HUES48 (cell line): ENCODE results near the gene RBM38.
"Not testable (repeated sequence)": the region's sequence is repeated elsewhere in the genome, so short reads cannot be mapped to it uniquely, and the experiment has no call there.

Experiments used
- H3K27ac ChIP-seq: one replicate; pipeline ENCODE4 v1.7.0; 2013; ENCODE audit warnings: low read depth, low read length, inconsistent platforms
- H3K27me3 ChIP-seq: 2 replicates; pipeline ENCODE4 v1.6.1; 2013; ENCODE audit warnings: mild to moderate bottlenecking, low read length; ENCODE audit not compliant: control insufficient read depth, insufficient read depth
- H3K36me3 ChIP-seq: 2 replicates; pipeline ENCODE4 v1.6.1; 2013; ENCODE audit warnings: low read length; ENCODE audit not compliant: control insufficient read depth, insufficient read depth
- H3K4me1 ChIP-seq: 2 replicates; pipeline ENCODE4 v1.6.1; 2013; ENCODE audit warnings: mild to moderate bottlenecking, low read length; ENCODE audit not compliant: control insufficient read depth, insufficient read depth
- H3K4me3 ChIP-seq: 2 replicates; pipeline ENCODE4 v1.5.1; 2013; ENCODE audit warnings: mild to moderate bottlenecking, low read depth, low read length
- H3K9ac ChIP-seq: 2 replicates; pipeline ENCODE4 v1.6.1; 2013; ENCODE audit warnings: mild to moderate bottlenecking, low read depth, low read length, moderate library complexity
- H3K9me3 ChIP-seq: 2 replicates; pipeline ENCODE4 v1.6.1; 2013; ENCODE audit warnings: low read length; ENCODE audit not compliant: control insufficient read depth, insufficient read depth

RBM38 gene

DNA sequence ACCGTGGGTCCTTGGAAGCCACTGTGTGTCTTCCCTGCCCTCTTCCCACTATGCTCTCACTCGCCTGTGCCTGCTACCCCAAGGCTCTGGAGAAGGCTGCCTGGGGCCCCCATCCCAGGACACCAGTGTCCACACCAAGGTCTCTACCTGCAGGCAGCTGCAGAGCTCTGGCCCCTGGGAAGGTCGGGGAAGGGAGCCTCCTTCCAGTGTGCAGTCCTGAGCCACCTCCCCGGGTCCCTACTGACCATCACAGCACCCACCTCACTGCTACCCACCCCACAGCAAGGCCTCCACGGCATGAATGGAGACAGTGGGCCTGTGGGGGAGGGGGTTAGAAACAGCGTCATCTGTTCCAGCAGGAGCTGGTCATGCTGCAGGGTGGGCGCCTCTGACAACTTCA lies 35.6 kb downstream of the RBM38 start:
- Histone ChIP-seq H3K27ac (no peak overlapping the region), H3K4me3 (no peak overlapping the region), H3K9me3 (no peaks in the 10 kb centered on the region), H3K9ac (no peak overlapping the region), H3K36me3 (no peaks in the 10 kb centered on the region), H3K4me1 (peaks cover 7% of the 10 kb centered on the region; the same call in 1 of the 2 replicates), H3K27me3 (no peaks in the 10 kb centered on the region)

GRCh38 chr20:57428324-57429158 lies 37.3 kb downstream of the RBM38 start:
- H3K36me3 ChIP-seq = no peaks in the 10 kb centered on the region
- no peak overlapping the region for H3K9ac ChIP-seq
- H3K9me3 ChIP-seq = no peaks in the 10 kb centered on the region
- H3K4me3 ChIP-seq = no peak overlapping the region
- H3K4me1 ChIP-seq = peaks cover 7% of the 10 kb centered on the region; the same call in 1 of the 2 replicates
- H3K27ac ChIP-seq = no peak overlapping the region
- H3K27me3 ChIP-seq = no peaks in the 10 kb centered on the region

DNA sequence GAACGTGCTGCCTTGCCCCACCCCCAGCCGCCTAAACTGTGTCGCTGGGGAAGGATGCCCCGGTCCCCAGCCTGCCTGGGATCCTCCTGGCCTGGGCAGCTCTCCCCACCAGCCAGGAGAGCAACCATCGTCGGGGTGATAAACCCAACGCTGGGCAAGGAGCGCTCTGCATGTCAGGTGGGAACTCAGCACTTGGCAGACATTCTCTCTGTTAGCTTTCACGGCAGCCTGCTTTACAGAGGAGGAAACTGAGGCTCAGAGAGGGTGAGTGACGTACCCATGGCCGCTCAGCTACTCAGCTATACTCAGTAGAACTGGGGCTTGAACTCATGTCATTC lies 37.9 kb downstream of the RBM38 start:
- Histone ChIP-seq H3K9ac (no peak overlapping the region), H3K27ac (no peak overlapping the region), H3K27me3 (no peaks in the 10 kb centered on the region), H3K4me1 (peaks cover 7% of the 10 kb centered on the region; the same call in 1 of the 2 replicates), H3K9me3 (no peaks in the 10 kb centered on the region), H3K4me3 (no peak overlapping the region), H3K36me3 (no peaks in the 10 kb centered on the region)

GRCh38 chr20:57429580-57430200 lies 38.5 kb downstream of the RBM38 start:
- Histone ChIP-seq H3K9ac (no peak overlapping the region), H3K36me3 (no peaks in the 10 kb centered on the region), H3K4me3 (no peak overlapping the region), H3K4me1 (peaks cover 7% of the 10 kb centered on the region; the same call in 1 of the 2 replicates), H3K27ac (no peak overlapping the region), H3K27me3 (no peaks in the 10 kb centered on the region), H3K9me3 (no peaks in the 10 kb centered on the region)

GRCh38 chr20:57430201-57430596 lies 39.0 kb downstream of the RBM38 start:
- H3K9ac ChIP-seq, H3K4me1 ChIP-seq, H3K36me3 ChIP-seq, H3K9me3 ChIP-seq, H3K27ac ChIP-seq, H3K27me3 ChIP-seq, H3K4me3 ChIP-seq: not testable (repeated sequence)

- H3K27me3 ChIP-seq = no peaks in the 10 kb centered on the region
- H3K4me1 ChIP-seq = no peaks in the 10 kb centered on the region
- H3K36me3 ChIP-seq = no peaks in the 10 kb centered on the region
- H3K27ac ChIP-seq = no peak overlapping the region
- H3K9me3 ChIP-seq = no peaks in the 10 kb centered on the region
- H3K4me3 ChIP-seq = no peak overlapping the region
- H3K9ac ChIP-seq = no peak overlapping the region
These were observed 40.3 kb downstream of the RBM38 start for GRCh38 chr20:57431539-57431835.

DNA sequence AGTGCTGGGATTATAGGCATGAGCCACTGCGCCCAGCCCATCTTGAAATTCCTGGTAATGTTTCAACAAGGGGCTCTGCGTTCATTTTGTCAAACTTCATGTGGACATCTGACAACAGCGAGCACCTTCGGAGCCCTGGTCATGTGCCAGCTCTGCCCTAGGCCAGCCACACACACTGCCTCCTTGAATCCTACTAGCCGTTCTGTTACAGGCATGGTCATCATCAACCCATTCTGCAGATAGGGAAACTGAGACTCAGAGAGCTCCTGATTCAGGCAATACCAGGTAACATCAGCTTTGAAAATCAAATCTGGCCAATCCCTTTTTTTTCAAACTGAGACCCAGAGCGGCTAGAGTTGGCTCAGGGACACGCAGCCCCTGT lies 41.3 kb downstream of the RBM38 start:
- Histone ChIP-seq H3K4me1 (no peaks in the 10 kb centered on the region), H3K27ac (no peak overlapping the region), H3K9me3 (no peaks in the 10 kb centered on the region), H3K4me3 (no peak overlapping the region), H3K36me3 (no peaks in the 10 kb centered on the region), H3K27me3 (no peaks in the 10 kb centered on the region), H3K9ac (no peak overlapping the region)

- no peak overlapping the region for H3K27ac ChIP-seq
These were observed 41.8 kb downstream of the RBM38 start for GRCh38 chr20:57432862-57433491.

GRCh38 chr20:57433657-57434389 lies 42.6 kb downstream of the RBM38 start:
- no peak overlapping the region for H3K27ac ChIP-seq

More at GRCh38 chr20:57432862-57433491, 41.8 kb downstream of the RBM38 start:
- Histone ChIP-seq H3K36me3 (no peaks in the 10 kb centered on the region), H3K9ac (no peak overlapping the region), H3K4me1 (no peaks in the 10 kb centered on the region), H3K9me3 (no peaks in the 10 kb centered on the region), H3K27me3 (no peaks in the 10 kb centered on the region), H3K4me3 (no peak overlapping the region)

GRCh38 chr20:57434390-57434700 lies 43.1 kb downstream of the RBM38 start:
- H3K27ac ChIP-seq = no peak overlapping the region
- H3K36me3 ChIP-seq = no peaks in the 10 kb centered on the region
- no peak overlapping the region for H3K4me3 ChIP-seq
- no peaks in the 10 kb centered on the region for H3K9me3 ChIP-seq
- no peaks in the 10 kb centered on the region for H3K4me1 ChIP-seq
- H3K27me3 ChIP-seq = no peaks in the 10 kb centered on the region
- H3K9ac ChIP-seq = no peak overlapping the region

More at GRCh38 chr20:57433657-57434389, 42.6 kb downstream of the RBM38 start:
- H3K27me3 ChIP-seq = no peaks in the 10 kb centered on the region
- no peak overlapping the region for H3K9ac ChIP-seq
- H3K36me3 ChIP-seq = no peaks in the 10 kb centered on the region
- no peak overlapping the region for H3K4me3 ChIP-seq
- no peaks in the 10 kb centered on the region for H3K9me3 ChIP-seq
- no peaks in the 10 kb centered on the region for H3K4me1 ChIP-seq

DNA sequence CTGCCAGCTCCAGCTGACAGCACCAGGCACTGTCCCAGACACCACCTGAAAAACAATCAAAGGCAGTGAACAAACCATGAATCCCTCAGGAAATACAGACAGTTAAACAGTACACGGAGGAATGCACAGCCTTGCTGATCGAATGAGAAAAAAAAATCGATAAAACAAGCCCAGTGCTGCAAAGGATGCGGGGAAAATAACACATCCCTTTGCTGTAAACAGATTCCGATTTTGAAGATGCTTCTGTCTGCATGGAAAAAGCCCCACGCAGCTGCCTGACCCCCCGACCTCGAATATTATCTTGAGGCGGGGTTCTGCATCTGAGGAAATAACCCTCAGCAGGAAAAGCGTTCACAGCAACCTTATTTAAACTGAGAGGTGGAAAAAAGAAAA lies 43.9 kb downstream of the RBM38 start:
- Histone ChIP-seq H3K9me3 (no peaks in the 10 kb centered on the region), H3K9ac (no peak overlapping the region), H3K4me1 (no peaks in the 10 kb centered on the region), H3K36me3 (no peaks in the 10 kb centered on the region), H3K27ac (no peak overlapping the region), H3K27me3 (no peaks in the 10 kb centered on the region), H3K4me3 (no peak overlapping the region)
